22Rv1 (cell line): ENCODE data around the gene GIT2.

Experiments used
- H3K27ac ChIP-seq: fragments of 450-650 bp; 2 replicates; pipeline ENCODE4 v1.5.1; 2017
- CTCF ChIP-seq: fragments of 450-650 bp; IDR thresholded peaks from 2 replicates; pipeline ENCODE4 v1.5.1; 2017; ENCODE audit warnings: mild to moderate bottlenecking
- ZFX ChIP-seq: fragments of 450-650 bp; IDR thresholded peaks from 2 replicates; pipeline ENCODE4 v1.6.1; 2017; ENCODE audit warnings: antibody characterized with exemption, borderline replicate concordance

Gene GIT2

GRCh38 chr12:110033888-110034287, 37.7 kb upstream of the GIT2 start:
- TF ChIP-seq ZFX (no peak), CTCF (no peak)

GRCh38 chr12:110029290-110029815, 33.2 kb upstream of the GIT2 start:
- TF ChIP-seq CTCF, result no peak
- no peak for TF ChIP-seq ZFX
- H3K27ac ChIP-seq, result no peak overlapping the region

More at GRCh38 chr12:110033888-110034287, 37.7 kb upstream of the GIT2 start:
- H3K27ac ChIP-seq, result no peak overlapping the region

GRCh38 chr12:110028323-110028722, 32.2 kb upstream of the GIT2 start:
- TF ChIP-seq ZFX (no peak), CTCF (no peak)
- H3K27ac ChIP-seq, result no peak overlapping the region

- TF ChIP-seq CTCF (no peak), ZFX (no peak)
- H3K27ac ChIP-seq, result no peak overlapping the region
These were observed 27.9 kb upstream of the GIT2 start for GRCh38 chr12:110024051-110024450.

DNA sequence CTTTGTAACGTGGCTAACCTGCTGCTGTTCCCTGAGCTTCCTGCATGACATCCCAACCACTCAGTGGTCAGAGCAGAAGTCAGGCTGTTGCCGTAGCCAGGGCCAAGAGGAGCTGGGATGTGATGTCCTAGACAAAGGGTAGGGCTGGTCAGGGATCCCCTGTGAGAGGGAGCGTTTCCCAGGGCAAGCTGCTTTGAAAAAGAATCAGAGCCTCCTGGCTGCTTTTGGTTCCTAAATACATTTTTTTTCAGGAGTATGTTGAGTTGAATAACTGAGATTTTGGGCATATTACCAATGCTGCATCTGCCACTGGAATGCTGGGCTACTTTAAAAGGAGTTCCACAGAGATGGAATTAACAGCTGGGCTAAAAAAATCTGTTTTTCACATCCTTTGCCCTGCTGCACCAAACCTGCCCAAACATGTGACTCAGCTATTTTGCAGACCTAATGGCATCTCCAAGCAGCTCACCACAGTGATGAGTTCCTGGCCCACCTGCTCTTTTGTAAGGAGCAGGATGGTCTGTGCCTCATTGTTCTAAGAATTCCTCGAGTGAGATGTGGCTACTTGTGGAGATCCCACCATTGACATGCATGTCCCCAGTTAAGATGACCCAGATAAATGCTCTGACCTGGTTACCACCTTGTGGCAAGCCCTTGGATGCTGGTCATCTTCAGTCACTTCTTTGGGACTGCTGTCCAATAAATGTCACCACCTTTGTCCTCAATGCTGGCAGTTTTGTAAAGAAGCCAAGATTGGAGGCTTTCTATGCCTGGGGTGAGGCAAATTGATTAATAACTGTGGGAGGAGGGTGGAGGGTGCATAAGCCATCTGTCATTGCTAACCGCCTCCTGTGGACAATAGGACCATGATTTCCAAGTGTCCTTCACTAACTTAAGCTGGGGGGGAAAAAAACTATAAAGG, 27.2 kb upstream of the GIT2 start:
- TF ChIP-seq ZFX (no peak), CTCF (no peak)
- H3K27ac ChIP-seq, result no peak overlapping the region

DNA sequence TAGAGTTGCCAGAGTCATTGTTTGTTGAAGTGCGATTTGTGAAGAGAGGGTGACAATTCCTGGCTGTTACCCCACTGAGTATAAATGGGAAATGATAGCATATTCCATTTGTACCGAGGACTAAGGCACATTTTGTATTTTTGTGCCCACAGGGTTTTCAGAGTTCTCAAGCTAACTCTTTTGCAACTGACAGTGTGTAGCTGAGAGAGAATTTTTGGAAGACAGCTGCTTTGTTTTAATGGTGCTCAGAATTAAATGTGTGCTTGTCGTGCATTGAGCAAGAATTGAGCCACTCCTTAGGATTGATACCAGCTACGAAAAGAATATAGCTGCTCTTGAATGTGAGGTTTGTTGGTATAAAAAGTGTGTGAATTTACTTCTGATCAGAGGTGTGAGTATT, 24.8 kb upstream of the GIT2 start:
- TF ChIP-seq ZFX (no peak), CTCF (no peak)
- H3K27ac ChIP-seq, result no peak overlapping the region

- H3K27ac ChIP-seq, result no peak overlapping the region
- no peak for TF ChIP-seq ZFX
- TF ChIP-seq CTCF, result no peak
These were observed 19.0 kb upstream of the GIT2 start for GRCh38 chr12:110015132-110015531.
